GM18507 (cell line): Measurements from ENCODE around the gene UBE2N.
A peak's percentile ranks its signal among the peaks of the same experiment; 100 is the strongest.

Source experiments
- DNase-seq: peaks from one replicate; pipeline ENCODE4 v3.0.0; 2011; ENCODE audit warnings: low read depth; ENCODE audit not compliant: insufficient read length; ENCODE audit errors: extremely low spot score
- FAIRE-seq: peaks from 2 replicates; lab custom pipeline; 2011; peaks lifted over from hg19 to GRCh38; lab: Jason Lieb, UNC

Gene UBE2N, protein sequence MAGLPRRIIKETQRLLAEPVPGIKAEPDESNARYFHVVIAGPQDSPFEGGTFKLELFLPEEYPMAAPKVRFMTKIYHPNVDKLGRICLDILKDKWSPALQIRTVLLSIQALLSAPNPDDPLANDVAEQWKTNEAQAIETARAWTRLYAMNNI

GRCh38 chr12:93441617-93442410, at the start of gene UBE2N:
UBE2N (minus strand) TSS chr12:93441947; CDS start chr12:93441884, 63 bp downstream.
- FAIRE-seq (peak; percentile 86), DNase-seq (peak; percentile 69)

DNA sequence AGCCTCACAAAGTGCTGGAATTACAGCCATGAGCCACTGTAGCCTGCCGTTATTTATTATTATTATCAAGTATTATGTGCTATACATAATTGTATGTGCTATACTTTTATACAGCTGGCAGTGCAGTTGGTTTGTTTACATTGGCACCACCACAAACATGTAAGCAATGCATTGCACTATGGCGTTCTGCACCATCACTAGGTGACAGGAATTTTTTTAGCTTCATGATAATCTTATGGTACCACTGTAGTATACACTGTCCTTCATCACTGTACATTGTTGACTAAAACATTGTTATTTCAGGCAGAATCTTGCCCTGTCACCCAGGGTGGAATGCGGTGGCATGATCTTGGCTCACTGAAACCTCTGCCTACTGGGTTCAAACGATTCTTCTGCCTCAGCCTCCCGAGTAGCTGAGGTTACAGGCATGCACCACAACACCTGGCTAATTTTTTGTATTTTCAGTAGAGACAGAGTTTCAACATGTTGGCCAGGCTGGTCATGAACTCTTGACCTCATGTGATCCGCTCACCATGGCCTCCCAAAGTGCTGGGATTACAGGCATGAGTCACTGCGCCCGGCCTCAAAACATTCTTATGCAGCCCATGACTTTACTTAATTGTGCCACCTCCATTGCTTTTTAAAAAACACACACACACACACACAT, 42.7 kb upstream of the UBE2N start:
- DNase-seq: no peak

GRCh38 chr12:93483151-93483807, 41.5 kb upstream of the UBE2N start:
- no peak for FAIRE-seq
- no peak for DNase-seq

More for the DNA sequence above, 42.7 kb upstream of the UBE2N start:
- FAIRE-seq: no peak

DNA sequence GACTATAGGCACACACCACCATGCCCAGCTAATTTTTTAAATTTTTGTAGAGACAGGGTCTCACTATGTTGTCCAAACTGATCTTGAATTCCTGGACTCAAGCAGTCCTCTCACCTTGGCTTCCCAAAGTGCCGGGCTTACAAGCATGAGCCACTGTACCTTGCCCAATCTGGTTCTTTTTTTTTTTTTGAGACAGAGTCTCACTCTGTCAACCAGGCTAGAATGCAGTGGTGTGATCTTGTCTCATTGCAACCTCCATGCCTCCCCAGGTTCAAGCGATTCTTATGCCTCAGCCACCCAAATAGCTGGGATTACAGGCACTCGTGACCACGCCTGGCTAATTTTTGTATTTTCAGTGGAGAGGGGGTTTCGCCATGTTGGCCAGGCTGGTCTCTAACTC, 41.0 kb upstream of the UBE2N start:
- no peak for FAIRE-seq
- DNase-seq: no peak

GRCh38 chr12:93476555-93476954, 34.8 kb upstream of the UBE2N start:
- FAIRE-seq (no peak), DNase-seq (no peak)

- FAIRE-seq (no peak), DNase-seq (no peak)
Measured at GRCh38 chr12:93469386-93469785, 27.6 kb upstream of the UBE2N start.

- FAIRE-seq (peak; percentile 5), DNase-seq (no peak)
Measured at GRCh38 chr12:93468008-93468371, 26.2 kb upstream of the UBE2N start.

DNA sequence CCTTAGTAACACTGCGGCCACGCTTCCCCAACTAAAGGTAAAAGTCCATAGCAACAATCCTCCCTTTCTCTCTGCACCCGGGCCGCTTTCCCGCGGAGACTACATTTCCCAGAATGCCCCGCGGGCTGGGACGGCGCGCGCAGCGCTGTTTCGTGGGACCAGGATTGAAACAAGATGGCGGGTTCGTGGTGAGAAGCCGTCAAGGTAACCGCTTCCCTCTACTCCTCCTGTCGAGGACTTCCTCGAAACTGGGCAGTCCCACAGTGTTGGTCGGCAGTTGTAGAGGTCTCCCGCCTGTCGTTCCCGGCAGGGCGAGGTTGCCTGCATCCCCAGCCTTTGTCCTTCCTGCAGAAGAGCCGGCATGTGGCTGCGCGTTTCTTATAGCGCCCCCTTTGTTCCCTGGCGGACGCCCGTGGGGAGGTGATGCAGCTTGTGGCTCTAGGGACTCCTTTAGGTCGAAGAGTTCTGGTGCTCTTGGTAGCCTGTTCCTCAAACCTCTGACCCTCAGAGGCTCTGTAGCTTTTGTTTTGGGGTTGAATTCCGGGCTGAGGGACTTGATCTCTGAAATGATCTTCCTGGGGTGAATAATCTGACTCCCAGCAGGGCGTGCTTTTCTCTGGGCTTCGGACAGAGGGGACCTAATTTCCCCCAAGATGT, 25.7 kb upstream of the UBE2N start, which contains the start of gene MRPL42:
Gene MRPL42, plus strand, starts transcription at position 164 of the 657 bp plus-strand sequence. CDS start 1,772 bp downstream, outside the sequence.
- DNase-seq (peak; percentile 68), FAIRE-seq (peak; percentile 95)

DNA sequence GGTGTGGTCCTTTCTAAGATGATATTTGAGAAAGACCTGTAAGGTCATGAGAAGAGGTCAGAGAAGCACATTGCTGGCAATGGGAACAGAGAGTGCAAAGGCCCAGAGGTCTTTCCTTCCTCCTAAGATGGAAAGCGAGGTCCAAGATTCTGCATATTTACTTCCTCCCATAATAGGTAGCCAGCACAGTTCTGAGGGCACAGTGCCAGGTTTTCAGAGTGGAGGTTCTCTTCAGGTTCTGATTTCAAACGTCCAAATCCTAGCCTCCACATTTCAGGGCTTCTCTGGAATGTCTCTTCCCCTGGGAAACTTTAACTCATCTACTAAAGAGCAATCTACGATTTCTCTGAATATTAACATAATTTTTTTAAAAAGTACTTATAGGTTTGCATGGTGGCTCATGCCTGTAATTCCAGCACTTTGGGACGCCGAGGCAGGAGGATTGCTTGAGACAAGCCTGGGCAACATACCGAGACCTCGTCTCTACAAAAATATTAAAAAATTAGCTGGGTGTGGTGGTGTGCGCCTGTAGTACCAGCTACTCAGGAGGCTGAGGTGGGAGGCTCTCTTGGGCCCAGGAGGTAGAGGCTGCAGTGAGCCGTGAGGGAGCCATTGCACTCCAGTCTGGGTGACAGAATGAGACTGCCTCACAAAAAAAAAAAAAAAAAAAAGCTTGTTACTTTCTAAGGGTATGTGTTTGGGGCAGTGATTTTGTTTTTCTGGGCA, 25.0 kb upstream of the UBE2N start:
- DNase-seq (no peak), FAIRE-seq (no peak)

- no peak for DNase-seq
- FAIRE-seq: no peak
Measured at GRCh38 chr12:93465841-93466240, 24.1 kb upstream of the UBE2N start.

DNA sequence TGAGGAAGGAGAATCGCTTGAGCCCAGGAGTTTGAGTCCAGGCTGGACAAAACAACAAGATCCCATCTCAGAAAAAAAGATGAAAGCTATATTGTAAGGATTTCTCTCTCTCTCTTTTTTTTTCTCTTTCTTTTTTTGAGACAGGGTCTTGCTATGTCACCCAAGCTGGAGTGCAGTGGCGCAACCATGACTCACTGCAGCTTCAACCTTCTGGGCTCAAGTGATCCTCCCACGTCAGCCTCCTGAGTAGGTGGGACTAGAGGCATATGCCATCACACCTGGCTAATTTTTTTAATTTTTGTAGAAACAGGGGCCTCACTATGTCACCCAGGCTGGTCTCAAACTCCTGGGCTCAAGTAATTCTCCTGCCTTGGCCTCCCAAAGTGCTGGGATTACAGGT, 19.8 kb upstream of the UBE2N start:
- no peak for DNase-seq
- no peak for FAIRE-seq

GRCh38 chr12:93460902-93461301, 19.2 kb upstream of the UBE2N start:
- no peak for DNase-seq
- no peak for FAIRE-seq

- no peak for FAIRE-seq
- no peak for DNase-seq
Measured at GRCh38 chr12:93460003-93460402, 18.3 kb upstream of the UBE2N start.

- FAIRE-seq: no peak
Measured at GRCh38 chr12:93459097-93459496, 17.4 kb upstream of the UBE2N start.

DNA sequence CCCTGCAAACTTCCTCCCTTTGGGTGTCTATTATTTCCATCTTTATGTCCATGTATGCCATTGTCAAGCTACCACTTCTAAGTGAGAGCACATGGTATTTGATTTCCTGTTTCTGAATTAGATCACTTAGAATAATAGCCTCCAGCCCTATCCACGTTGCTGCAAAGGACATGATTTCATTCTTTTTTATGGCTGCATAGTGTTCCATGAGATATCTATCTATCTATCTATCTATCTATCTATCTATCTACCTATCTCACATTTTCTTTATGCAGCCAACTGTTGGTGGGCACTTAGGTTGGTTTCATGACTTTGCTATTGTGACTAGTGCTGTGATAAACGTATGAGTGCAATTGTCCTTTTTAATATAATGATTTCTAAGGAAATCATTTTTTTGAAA, 14.3 kb upstream of the UBE2N start:
- FAIRE-seq: no peak
- DNase-seq: no peak

More at GRCh38 chr12:93459097-93459496, 17.4 kb upstream of the UBE2N start:
- DNase-seq: no peak

- DNase-seq (no peak), FAIRE-seq (no peak)
Measured at GRCh38 chr12:93453633-93454032, 11.9 kb upstream of the UBE2N start.

GRCh38 chr12:93451423-93452158, 9.8 kb upstream of the UBE2N start:
- DNase-seq: no peak
- FAIRE-seq: no peak

DNA sequence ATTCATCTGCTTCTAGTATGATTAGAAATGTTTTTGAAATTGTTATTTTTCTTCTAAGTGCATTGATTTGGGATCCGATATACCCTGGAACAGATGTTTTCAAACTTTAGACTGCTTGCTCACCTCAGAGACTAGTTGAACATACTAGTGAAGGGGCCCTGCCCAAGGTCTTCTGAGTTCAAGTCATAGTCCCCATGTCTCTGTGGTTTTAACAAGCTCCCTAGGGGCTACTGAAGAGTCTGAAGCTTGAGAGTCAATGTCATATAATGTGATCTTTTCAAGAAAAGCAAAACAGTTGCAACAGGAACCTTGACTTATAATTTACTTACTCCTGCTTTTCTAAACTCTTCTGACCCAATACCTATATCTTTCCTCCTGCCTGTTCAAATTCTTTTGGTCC, 7.5 kb upstream of the UBE2N start:
- DNase-seq: peak; percentile 17
- FAIRE-seq: peak; percentile 66
